Measurements from ENCODE around the gene MCAM. TPM values are rescaled to one million over a fixed set of nuclear protein-coding genes. Genes with fewer than 3 reads are reported as not detected.

MCAM gene
- total RNA-seq, 1 donor, result 1.3 TPM

GRCh38 chr11:119267645-119268044 lies 49.3 kb downstream of the MCAM start:
- no peak for DNase-seq (ENCODE audit: low read depth in 2 of 3, low spot score in 2 of 3)

GRCh38 chr11:119266517-119267255 lies 50.2 kb downstream of the MCAM start:
- no peak for DNase-seq (ENCODE audit: low read depth in 2 of 3, low spot score in 2 of 3)

- DNase-seq (ENCODE audit: low read depth in 2 of 3, low spot score in 2 of 3), result no peak
These were observed 50.9 kb downstream of the MCAM start for GRCh38 chr11:119266063-119266462.

- DNase-seq (ENCODE audit: low read depth in 2 of 3, low spot score in 2 of 3), result peak in 1 of 3 donors; percentile 21
These were observed 53.5 kb downstream of the MCAM start for GRCh38 chr11:119263352-119263940.

- peak in 2 of 3 donors; percentile 34 to 36 for DNase-seq (ENCODE audit: low read depth in 2 of 3, low spot score in 2 of 3)
These were observed 54.1 kb downstream of the MCAM start for GRCh38 chr11:119262668-119263351.

- DNase-seq (ENCODE audit: low read depth in 2 of 3, low spot score in 2 of 3), result no peak
These were observed 57.9 kb downstream of the MCAM start for GRCh38 chr11:119258983-119259382.

Small RNA genes lying within 50 kb of the gene (small RNA-seq; reads per million reads assigned to genes)
- gene RF01225 (not detected), gene RNU6-262P (not detected)

Other genes with a start within 250 kb of the MCAM start
- 55.2 TPM for gene VPS11, start 249.3 kb downstream of the MCAM start, total RNA-seq
- 9.2 TPM for gene HMBS, start 232.2 kb downstream of the MCAM start, total RNA-seq
- 27.2 TPM for gene DPAGT1, start 215.3 kb downstream of the MCAM start, total RNA-seq
- 7.8 TPM for gene C2CD2L, start 209.8 kb downstream of the MCAM start, total RNA-seq
- gene HINFP, start 195.6 kb downstream of the MCAM start, total RNA-seq, result 27.5 TPM
- under 0.01 TPM for gene ABCG4, start 168.1 kb downstream of the MCAM start, total RNA-seq
- gene NLRX1, start 148.4 kb downstream of the MCAM start, total RNA-seq, result 44.4 TPM
- gene NHERF4, start 131.7 kb downstream of the MCAM start, total RNA-seq, result 0.81 TPM
- 7.8 TPM for gene CBL, start 110.8 kb downstream of the MCAM start, total RNA-seq
- 9.4 TPM for gene RNF26, start 17.4 kb upstream of the MCAM start, total RNA-seq
- gene C1QTNF5, start 23.8 kb upstream of the MCAM start, total RNA-seq, result under 0.01 TPM
- not detected for gene MFRP, start 29.6 kb upstream of the MCAM start, total RNA-seq
- gene USP2, start 64.6 kb upstream of the MCAM start, total RNA-seq, result 0.54 TPM
- 2.2 TPM for gene THY1, start 106.0 kb upstream of the MCAM start, total RNA-seq

All from hematopoietic multipotent progenitor cell (in vitro differentiated cells).